T-helper 1 cell (primary cell): ENCODE data around the gene TOR3A.
A peak's percentile ranks its signal among the peaks of the same experiment; 100 is the strongest.
"Not testable (repeated sequence)": the region's sequence is repeated elsewhere in the genome, so short reads cannot be mapped to it uniquely, and the experiment has no call there.

ENCODE experiments used
- DNase-seq, 5 donors: peaks; one replicate each; pipeline ENCODE4 v3.0.0-alpha.2; 2012 to 2020
- total RNA-seq, 4 donors: gene quantifications; one replicate each; lab custom pipeline; 2026; lab: John Stamatoyannopoulos, UW

Gene TOR3A
- 21.7 to 34.0 (median 28.3) reads per million in 4 donors for total RNA-seq

GRCh38 chr1:179081687-179082332 lies at the start of gene TOR3A:
TOR3A (plus strand) TSS chr1:179082070; CDS start chr1:179082129, 59 bp downstream.
- DNase-seq = peak; percentile 51 to 87 (median 61)

GRCh38 chr1:179034720-179035119 lies 47.1 kb upstream of the TOR3A start:
- peak in 1 of 5 donors; percentile 77 for DNase-seq

GRCh38 chr1:179036844-179037465 lies 44.9 kb upstream of the TOR3A start:
- peak in 1 of 5 donors; percentile 78 for DNase-seq

- peak in 1 of 5 donors; percentile 52 for DNase-seq
These were observed 43.2 kb upstream of the TOR3A start for GRCh38 chr1:179038528-179039281.

- not testable (repeated sequence) for DNase-seq
These were observed 42.2 kb upstream of the TOR3A start for GRCh38 chr1:179039502-179040174.

GRCh38 chr1:179040175-179040551 lies 41.7 kb upstream of the TOR3A start:
- not testable (repeated sequence) for DNase-seq

GRCh38 chr1:179042087-179042486 lies 39.8 kb upstream of the TOR3A start:
- no peak for DNase-seq

GRCh38 chr1:179042700-179043099 lies 39.2 kb upstream of the TOR3A start:
- DNase-seq = no peak

GRCh38 chr1:179043266-179043665 lies 38.6 kb upstream of the TOR3A start:
- no peak for DNase-seq

GRCh38 chr1:179043907-179044306 lies 38.0 kb upstream of the TOR3A start:
- no peak for DNase-seq

- DNase-seq = no peak
These were observed 34.8 kb upstream of the TOR3A start for GRCh38 chr1:179046808-179047635.

- no peak for DNase-seq
These were observed 34.3 kb upstream of the TOR3A start for GRCh38 chr1:179047636-179047997.

- no peak for DNase-seq
These were observed 33.3 kb upstream of the TOR3A start for GRCh38 chr1:179048339-179049124.

- DNase-seq = no peak
These were observed 29.1 kb upstream of the TOR3A start for GRCh38 chr1:179052776-179053175.

- DNase-seq = no peak
These were observed 28.4 kb upstream of the TOR3A start for GRCh38 chr1:179053486-179053885.

GRCh38 chr1:179055937-179056336 lies 25.9 kb upstream of the TOR3A start:
- no peak for DNase-seq

GRCh38 chr1:179058487-179059483 lies 23.1 kb upstream of the TOR3A start:
- no peak for DNase-seq

- no peak for DNase-seq
These were observed 20.2 kb upstream of the TOR3A start for GRCh38 chr1:179061360-179062282.

- DNase-seq = no peak
These were observed 15.4 kb upstream of the TOR3A start for GRCh38 chr1:179066471-179066870.
